Body of pancreas (tissue), 4 donors: Measurements from ENCODE around the gene F12. TPM values are rescaled to one million over a fixed set of nuclear protein-coding genes. Genes with fewer than 3 reads are reported as not detected.
A peak's percentile ranks its signal among the peaks of the same experiment; 100 is the strongest.

Source experiments
- ATAC-seq: fragments of 150-250 bp; one replicate; pipeline ENCODE4 v1.9.1; 2016
- DNase-seq, 4 donors: peaks; one replicate each; pipeline ENCODE4 v3.0.0-alpha.2; 2019
- H3K27ac ChIP-seq, 4 donors: fragments of 200-600 bp; sonication (generic); 1 replicate in 3 of 4; 2 replicates in 1 of 4; pipeline versions ENCODE4 v1.5.1 to v1.6.1; 2016 to 2019; ENCODE audit warnings: mild to moderate bottlenecking in 1 of 4, mixed read lengths in 1 of 4, moderate library complexity in 1 of 4
- H3K27me3 ChIP-seq, 2 donors: fragments of 200-600 bp; sonication (generic); one replicate each; pipeline ENCODE4 v1.6.0; 2016; ENCODE audit warnings: mild to moderate bottlenecking in 1 of 2
- H3K36me3 ChIP-seq, 2 donors: fragments of 200-600 bp; sonication (generic); replicated peaks in 1 of 2; 2 replicates each; pipeline ENCODE4 v1.5.1; 2016; ENCODE audit warnings: low read depth in 2 of 2; ENCODE audit not compliant: insufficient read depth in 1 of 2
- H3K4me1 ChIP-seq: fragments of 200-600 bp; sonication (generic); one replicate; pipeline ENCODE4 v1.6.0; 2016
- H3K4me3 ChIP-seq, 2 donors: fragments of 200-600 bp; sonication (generic); 1 replicate in 1 of 2; 2 replicates in 1 of 2; pipeline ENCODE4 v1.5.1; 2016 to 2019
- H3K9me3 ChIP-seq, 3 donors: fragments of 200-600 bp; sonication (generic); 1 replicate in 2 of 3; 2 replicates in 1 of 3; pipeline ENCODE4 v1.5.1; 2016
- CTCF ChIP-seq, 7 experiments: fragments of 450-650 bp in 4 of 7; fragments of 200-600 bp in 3 of 7; sonication (generic) in 3 of 7; IDR thresholded peaks; one replicate each; pipeline ENCODE4 v1.5.1; 2016 to 2019; ENCODE audit warnings: antibody characterized with exemption in 7 of 7
- POLR2A ChIP-seq, 3 donors: fragments of 450-650 bp; IDR thresholded peaks; one replicate each; pipeline ENCODE4 v1.6.1; 2016; ENCODE audit warnings: antibody characterized with exemption in 3 of 3, mild to moderate bottlenecking in 2 of 3
- WGBS, 2 donors: methylation state at CpG; one replicate each; pipeline ENCODE4 v1.1.5; 2017; 5-methylcytosine and 5-hydroxymethylcytosine counted together
- intact Hi-C: fragments of 100-400 bp; cut with DNase I; formaldehyde crosslinking; loops from one replicate; pipeline ENCODE4 v1.15.1; 2023
- total RNA-seq, 2 donors: library from RNA; depleted of rRNA; stranded (reverse); fragments of >200 nt; gene quantifications; one replicate each; pipeline ENCODE4 v1.1.0, GENCODE V29; 2016

F12 gene
- total RNA-seq, 2 donors from 2014 or later, result 0.33 to 4.4 TPM

GRCh38 chr5:177448244-177448950 is 39.0 kb upstream of the F12 start:
- Histone ChIP-seq H3K27me3 (no peaks in the 10 kb centered on the region), H3K27ac (peak overlapping the region in 3 of 4 donors; percentile 54 to 76 (median 56)), H3K4me1 (peaks cover 27% of the 10 kb centered on the region), H3K9me3 (no peaks in the 10 kb centered on the region), H3K4me3 (no peak overlapping the region), H3K36me3 (no peaks in the 10 kb centered on the region)
- no peak for TF ChIP-seq CTCF (IDR thresholded peaks at IDR 0.05)
- no peak for TF ChIP-seq POLR2A (IDR thresholded peaks at IDR 0.05)
- intact Hi-C loops, result no loop called here
- WGBS, 2 donors, result 69 to 70% methylated on average over 6 of the region's 6 CpGs
- ATAC-seq (no peak), DNase-seq (no peak)

- 0 to 6% methylated on average over 2 to 23 of the region's 23 CpGs for WGBS, 2 donors
- intact Hi-C loops, result no loop called here
- DNase-seq, result peak; percentile 71 to 92 (median 84)
Observed at GRCh38 chr5:177447611-177448243, 38.4 kb upstream of the F12 start.

GRCh38 chr5:177447066-177447610 is 37.8 kb upstream of the F12 start:
- DNase-seq (peak; percentile 48 to 70 (median 64)), ATAC-seq (peak; percentile 19)
- Histone ChIP-seq H3K36me3 (no peaks in the 10 kb centered on the region), H3K9me3 (no peaks in the 10 kb centered on the region), H3K4me3 (peak overlapping the region in 1 of 2 donors; percentile 31), H3K27me3 (no peaks in the 10 kb centered on the region), H3K4me1 (peaks cover 27% of the 10 kb centered on the region), H3K27ac (peak overlapping the region in 3 of 4 donors; percentile 54 to 76 (median 56))
- WGBS, 2 donors, result 0% methylated on average over 42 of the region's 52 CpGs; no CpG with 5 or more reads in 1 of the 2 donors
- intact Hi-C loops, result no loop called here
- TF ChIP-seq CTCF (IDR thresholded peaks at IDR 0.05) (no peak), POLR2A (IDR thresholded peaks at IDR 0.05) (no peak)

More at GRCh38 chr5:177447611-177448243, 38.4 kb upstream of the F12 start:
- peak; percentile 72 for ATAC-seq
- Histone ChIP-seq H3K4me1 (peaks cover 27% of the 10 kb centered on the region), H3K9me3 (no peaks in the 10 kb centered on the region), H3K27me3 (no peaks in the 10 kb centered on the region), H3K36me3 (no peaks in the 10 kb centered on the region), H3K27ac (peak overlapping the region in 3 of 4 donors; percentile 54 to 76 (median 56)), H3K4me3 (no peak overlapping the region)
- peak in 4 of 7 experiments; percentile 19 to 33 (median 22) for TF ChIP-seq CTCF (IDR thresholded peaks at IDR 0.05)
- peak in 2 of 3 donors; percentile 31 to 39 for TF ChIP-seq POLR2A (IDR thresholded peaks at IDR 0.05)

- H3K36me3 ChIP-seq, result no peaks in the 10 kb centered on the region
- intact Hi-C loops, result no loop called here
- H3K27ac ChIP-seq, result peak within 1 kb of the TSS in 3 of 4 donors; percentile 54 to 76 (median 56)
- peaks cover 27% of the 10 kb centered on the region for H3K4me1 ChIP-seq
- DNase-seq (peak; percentile 51 to 74 (median 56)), ATAC-seq (peak; percentile 63)
- H3K27me3 ChIP-seq, result no peaks in the 10 kb centered on the region
- H3K4me3 ChIP-seq, result peak within 1 kb of the TSS in 1 of 2 donors; percentile 31
- WGBS, 2 donors, result 0% methylated on average over 11 to 74 of the region's 89 CpGs
- no peaks in the 10 kb centered on the region for H3K9me3 ChIP-seq
- TF ChIP-seq POLR2A (IDR thresholded peaks at IDR 0.05) (peak in 1 of 3 donors; percentile 16), CTCF (IDR thresholded peaks at IDR 0.05) (peak in 1 of 7 experiments; percentile 24)
Observed at GRCh38 chr5:177446200-177447065, 37.1 kb upstream of the F12 start, which contains the start of gene PRR7. TSS of gene PRR7 (plus strand) at chr5:177446814. CDS start at chr5:177455068, 8,254 bp downstream.
